DMS 273 (cell line): Measurements from ENCODE around the gene PIP4K2C.
"Not testable (repeated sequence)": the region's sequence is repeated elsewhere in the genome, so short reads cannot be mapped to it uniquely, and the experiment has no call there.

Experiments used
- DNase-seq: peaks from one replicate; lab custom pipeline; 2025; ENCODE audit not compliant: unreplicated experiment; lab: John Stamatoyannopoulos, UW

Gene PIP4K2C

GRCh38 chr12:57558864-57559263 lies 32.1 kb upstream of the PIP4K2C start:
- no peak for DNase-seq

DNA sequence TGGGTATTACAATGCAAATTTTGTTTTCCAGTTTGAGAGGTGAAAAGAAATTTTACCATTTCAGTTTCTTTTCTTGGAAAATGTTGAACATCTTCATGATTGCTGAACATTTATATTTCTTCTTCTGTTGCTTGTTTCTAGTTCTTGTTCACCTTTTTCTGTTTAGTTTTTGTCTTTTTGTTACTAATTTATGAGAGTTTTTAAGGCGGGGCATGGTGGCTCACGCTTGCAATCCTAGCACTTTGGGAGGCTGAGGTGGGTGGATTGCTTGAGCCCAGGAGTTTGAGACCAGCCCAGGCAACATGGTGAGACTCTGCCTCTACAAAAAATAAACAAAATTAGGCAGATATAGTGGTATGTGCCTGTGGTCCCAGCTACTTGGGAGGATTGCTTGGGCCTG lies 30.5 kb upstream of the PIP4K2C start:
- DNase-seq = no peak

GRCh38 chr12:57561117-57561516 lies 29.9 kb upstream of the PIP4K2C start:
- not testable (repeated sequence) for DNase-seq

- no peak for DNase-seq
Measured at GRCh38 chr12:57563358-57563757, 27.6 kb upstream of the PIP4K2C start.

- DNase-seq = no peak
Measured at GRCh38 chr12:57564178-57564740, 26.7 kb upstream of the PIP4K2C start.

DNA sequence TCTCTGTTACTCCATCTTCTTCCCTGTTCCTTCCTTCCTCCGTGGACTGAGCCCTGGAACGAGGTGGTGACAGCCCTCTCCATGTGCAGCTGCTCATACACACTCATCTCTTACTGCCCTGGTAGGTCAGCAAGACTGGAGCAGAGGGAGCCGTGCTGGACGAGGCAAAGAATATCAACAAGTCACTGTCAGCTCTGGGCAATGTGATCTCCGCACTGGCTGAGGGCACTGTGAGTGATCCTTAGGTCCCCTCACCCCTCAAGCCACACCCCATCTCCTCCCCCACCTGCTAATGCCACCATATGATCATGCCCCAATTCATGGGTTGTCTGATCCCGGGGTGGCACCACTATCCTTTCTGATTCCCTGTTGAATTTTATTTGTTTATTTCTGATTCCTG lies 22.2 kb upstream of the PIP4K2C start:
- DNase-seq = no peak

- no peak for DNase-seq
Measured at GRCh38 chr12:57569858-57570257, 21.1 kb upstream of the PIP4K2C start.

DNA sequence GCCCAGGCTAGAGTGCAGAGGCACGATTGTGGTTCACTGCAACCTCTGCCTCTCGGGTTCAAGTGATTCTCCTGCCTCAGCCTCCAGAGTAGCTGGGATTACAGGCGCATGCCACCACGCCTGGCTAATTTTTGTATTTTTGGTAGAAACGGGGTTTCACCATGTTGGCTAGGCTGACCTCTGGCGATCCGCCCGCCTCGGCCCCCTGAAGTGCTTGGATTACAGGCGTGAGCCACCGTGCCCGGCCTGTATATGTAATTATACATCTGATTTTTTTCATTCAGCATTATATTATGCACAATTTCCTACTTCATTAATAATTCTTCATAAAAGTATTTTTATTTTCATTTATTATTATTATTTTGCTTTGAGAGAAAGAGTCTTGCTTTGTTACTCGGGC lies 20.6 kb upstream of the PIP4K2C start:
- DNase-seq = not testable (repeated sequence)

DNA sequence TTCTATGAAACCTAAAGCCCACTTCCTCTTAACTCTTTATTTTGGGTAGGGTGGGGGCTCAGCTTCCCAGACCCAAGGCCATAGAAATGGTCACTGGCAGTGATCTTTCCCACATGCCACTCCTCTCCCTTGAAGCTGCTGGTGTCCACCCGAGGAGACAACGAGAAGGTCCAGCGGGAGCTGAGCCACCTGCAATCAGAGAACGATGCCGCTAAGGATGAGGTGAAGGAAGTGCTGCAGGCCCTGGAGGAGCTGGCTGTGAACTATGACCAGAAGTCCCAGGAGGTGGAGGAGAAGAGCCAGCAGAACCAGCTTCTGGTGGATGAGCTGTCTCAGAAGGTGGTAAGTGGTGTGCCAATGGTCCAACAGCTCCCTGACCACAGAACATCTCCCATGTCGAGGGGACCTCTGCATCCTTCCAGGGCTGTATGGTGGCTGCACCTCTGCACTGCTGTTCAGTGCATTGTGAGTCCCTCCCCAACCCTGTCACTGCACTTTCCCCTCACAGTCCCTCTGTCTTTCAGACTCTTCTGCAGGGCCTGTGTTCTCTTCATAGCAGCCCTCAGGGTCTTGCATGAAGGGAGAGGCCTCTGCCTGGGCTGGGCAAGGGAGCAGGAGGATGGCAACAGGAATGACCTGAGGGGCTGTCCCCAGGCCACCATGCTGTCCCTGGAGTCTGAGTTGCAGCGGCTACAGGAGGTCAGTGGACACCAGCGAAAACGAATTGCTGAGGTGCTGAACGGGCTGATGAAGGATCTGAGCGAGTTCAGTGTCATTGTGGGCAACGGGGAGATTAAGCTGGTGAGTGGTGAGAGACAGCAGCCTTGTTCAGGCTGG lies 18.8 kb upstream of the PIP4K2C start:
- DNase-seq = no peak

DNA sequence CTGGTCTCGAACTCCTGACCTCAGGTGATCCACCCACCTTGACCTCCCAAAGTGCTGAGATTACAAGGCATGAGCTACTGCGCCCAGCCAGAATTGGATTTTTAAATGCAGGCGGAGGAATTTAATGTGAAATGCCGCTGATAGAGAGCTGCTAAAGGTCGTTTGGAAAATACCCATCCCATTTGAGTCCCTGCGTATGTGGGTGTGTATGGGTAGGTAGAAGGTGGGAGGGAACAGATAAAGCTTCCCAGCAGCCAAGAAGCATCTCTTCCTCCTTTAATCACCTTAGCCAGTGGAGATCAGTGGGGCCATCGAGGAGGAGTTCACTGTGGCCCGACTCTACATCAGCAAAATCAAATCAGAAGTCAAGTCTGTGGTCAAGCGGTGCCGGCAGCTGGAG lies 16.2 kb upstream of the PIP4K2C start:
- DNase-seq = no peak

- DNase-seq = no peak
Measured at GRCh38 chr12:57575771-57576612, 15.0 kb upstream of the PIP4K2C start.

GRCh38 chr12:57576613-57577160 lies 14.3 kb upstream of the PIP4K2C start:
- DNase-seq = no peak

- DNase-seq = no peak
Measured at GRCh38 chr12:57577981-57578758, 12.8 kb upstream of the PIP4K2C start.

DNA sequence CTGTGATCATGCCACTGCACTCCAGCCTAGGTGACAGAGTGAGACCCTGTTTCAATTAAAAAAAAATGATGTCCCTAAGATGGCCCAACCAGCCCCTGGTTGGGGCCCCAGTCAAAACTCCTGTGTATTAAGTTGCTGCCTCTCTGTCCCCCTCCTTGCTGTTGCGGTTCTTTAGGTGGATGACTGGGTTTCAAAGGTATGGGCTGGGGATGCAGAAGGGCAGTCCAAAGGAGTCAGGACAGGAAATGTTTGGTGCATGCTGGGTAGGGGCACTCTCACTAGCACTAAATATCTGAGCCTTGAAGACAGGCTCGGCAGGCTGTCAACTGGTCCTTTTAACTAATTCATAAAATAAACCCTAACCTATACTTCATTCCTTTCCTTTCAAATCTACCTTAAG lies 12.0 kb upstream of the PIP4K2C start:
- no peak for DNase-seq

- no peak for DNase-seq
Measured at GRCh38 chr12:57579677-57580465, 11.1 kb upstream of the PIP4K2C start.

DNA sequence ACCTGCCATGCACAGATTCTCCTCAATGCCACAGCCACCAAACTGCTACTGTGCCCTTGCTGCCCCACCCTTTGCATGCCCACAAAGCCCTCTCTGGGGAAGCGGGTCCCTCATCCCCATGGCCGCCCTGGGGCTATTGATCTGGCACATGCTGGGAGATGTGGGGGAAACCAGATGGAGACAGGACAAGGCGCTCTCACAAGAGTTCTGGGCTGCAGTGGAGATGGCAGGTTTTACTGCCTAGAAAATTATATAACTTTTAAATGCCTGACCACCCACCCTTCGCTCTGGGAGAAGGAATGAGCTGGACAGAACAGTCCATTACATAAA lies 10.6 kb upstream of the PIP4K2C start:
- no peak for DNase-seq

- no peak for DNase-seq
Measured at GRCh38 chr12:57581802-57582201, 9.2 kb upstream of the PIP4K2C start.

GRCh38 chr12:57582440-57582839 lies 8.6 kb upstream of the PIP4K2C start:
- DNase-seq = no peak

DNA sequence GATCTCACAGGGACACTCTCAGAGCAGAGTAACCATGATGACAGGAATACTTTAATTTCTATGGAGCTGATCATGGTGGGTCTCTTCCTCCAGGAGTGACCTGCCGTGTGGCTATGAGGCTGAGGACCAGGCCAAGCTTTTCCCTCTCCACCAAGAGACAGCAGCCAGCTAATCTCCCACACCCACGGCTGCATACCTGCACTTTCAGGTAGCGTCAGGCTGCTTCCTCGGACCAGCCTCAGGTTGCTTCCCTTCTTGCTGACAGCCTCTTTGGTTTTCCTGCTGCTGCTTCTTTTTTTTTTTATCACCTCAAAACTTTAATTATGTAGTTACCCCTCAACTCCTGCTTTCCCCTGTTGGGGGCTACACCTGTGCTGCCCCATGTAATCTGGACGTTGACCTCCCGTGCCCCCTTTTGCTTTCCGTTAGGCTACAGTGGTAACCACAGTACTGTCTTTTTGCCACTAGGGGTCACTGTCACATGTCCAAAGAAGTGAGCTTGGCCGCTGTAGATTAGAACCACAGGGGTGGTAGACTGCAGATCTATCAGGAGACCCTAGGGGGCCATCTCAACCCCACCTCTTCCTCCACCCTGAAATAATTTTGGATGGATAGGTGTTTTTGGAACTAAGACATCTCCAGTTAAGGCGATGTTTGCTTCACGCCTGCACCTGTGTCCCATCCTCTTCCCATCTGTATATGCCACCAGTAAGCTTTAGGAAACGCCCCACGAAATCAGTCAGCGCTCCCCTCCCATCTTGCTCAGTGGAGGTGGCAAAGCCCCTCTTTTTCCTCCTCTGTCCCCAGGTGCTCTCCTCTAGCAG lies 7.8 kb upstream of the PIP4K2C start:
- DNase-seq = peak; percentile 88
